NCI-H1048 (cell line): Measurements from ENCODE around the gene CLPTM1.
A peak's percentile ranks its signal among the peaks of the same experiment; 100 is the strongest.
"Not testable (repeated sequence)": the region's sequence is repeated elsewhere in the genome, so short reads cannot be mapped to it uniquely, and the experiment has no call there.

ENCODE experiments used
- DNase-seq: peaks from one replicate; lab custom pipeline; 2025; lab: John Stamatoyannopoulos, UW

CLPTM1 gene

GRCh38 chr19:44954649-44955504, at the start of gene CLPTM1:
Gene CLPTM1 (plus strand): TSS chr19:44955380. CDS start chr19:44955396, 16 bp downstream.
- peak; percentile 92 for DNase-seq

GRCh38 chr19:44905437-44906160, 49.6 kb upstream of the CLPTM1 start, which contains the start of gene APOE:
Gene APOE (plus strand): TSS chr19:44905796. CDS start chr19:44906625, 829 bp downstream.
- DNase-seq: no peak

GRCh38 chr19:44907613-44908012, 47.6 kb upstream of the CLPTM1 start:
- DNase-seq: no peak

- no peak for DNase-seq
Measured at GRCh38 chr19:44908074-44908835, 46.9 kb upstream of the CLPTM1 start.

GRCh38 chr19:44908836-44909261, 46.3 kb upstream of the CLPTM1 start:
- no peak for DNase-seq

GRCh38 chr19:44909775-44910174, 45.4 kb upstream of the CLPTM1 start:
- no peak for DNase-seq

GRCh38 chr19:44911896-44912295, 43.3 kb upstream of the CLPTM1 start:
- DNase-seq: not testable (repeated sequence)

GRCh38 chr19:44912854-44913253, 42.3 kb upstream of the CLPTM1 start:
- DNase-seq: no peak

- DNase-seq: not testable (repeated sequence)
Measured at GRCh38 chr19:44913512-44914432, 41.4 kb upstream of the CLPTM1 start.

- peak; percentile 22 for DNase-seq
Measured at GRCh38 chr19:44914433-44915206, 40.6 kb upstream of the CLPTM1 start, which contains the start of gene APOC1. Gene APOC1 (plus strand): TSS chr19:44914608. CDS start chr19:44914892, 284 bp downstream.

- DNase-seq: no peak
Measured at GRCh38 chr19:44924243-44924725, 30.9 kb upstream of the CLPTM1 start.

- no peak for DNase-seq
Measured at GRCh38 chr19:44925114-44925891, 29.9 kb upstream of the CLPTM1 start.

- not testable (repeated sequence) for DNase-seq
Measured at GRCh38 chr19:44926245-44927077, 28.7 kb upstream of the CLPTM1 start.

- no peak for DNase-seq
Measured at GRCh38 chr19:44927746-44928145, 27.4 kb upstream of the CLPTM1 start.

GRCh38 chr19:44930088-44930487, 25.1 kb upstream of the CLPTM1 start:
- DNase-seq: no peak

GRCh38 chr19:44931541-44931940, 23.6 kb upstream of the CLPTM1 start:
- no peak for DNase-seq

- DNase-seq: no peak
Measured at GRCh38 chr19:44939668-44940067, 15.5 kb upstream of the CLPTM1 start.

GRCh38 chr19:44942067-44942571, 13.1 kb upstream of the CLPTM1 start, which contains the start of gene APOC4:
Gene APOC4 (plus strand): TSS chr19:44942237. CDS start chr19:44942278, 41 bp downstream.
- DNase-seq: no peak
